Dedifferentiated amniotic fluid mesenchymal stem cell (primary cell): ENCODE data around the gene KLHL30.

Experiments used
- DNase-seq: peaks from one replicate; pipeline ENCODE4 v3.0.0-alpha.2; 2016; ENCODE audit errors: extremely low spot score

KLHL30 gene

DNA sequence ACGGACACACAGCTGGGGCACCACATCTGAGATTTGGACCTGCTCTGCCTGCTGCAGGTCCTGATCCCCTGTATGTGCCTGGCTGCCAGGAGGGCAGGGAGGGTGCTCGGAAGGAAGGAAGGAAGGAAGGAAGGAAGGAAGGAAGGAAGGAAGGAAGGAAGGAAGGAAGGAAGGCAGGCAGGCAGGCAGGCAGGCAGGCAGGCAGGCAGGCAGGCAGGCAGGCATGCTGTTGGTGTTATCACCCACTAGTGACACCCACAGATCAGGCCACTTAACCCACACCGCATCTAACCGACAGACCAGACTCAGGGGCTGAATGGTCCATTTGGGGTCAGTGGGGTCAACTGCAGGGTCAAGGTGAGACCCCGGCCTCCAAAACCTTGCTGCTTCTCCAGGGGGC, 5.8 kb downstream of the KLHL30 start:
- no peak for DNase-seq

DNA sequence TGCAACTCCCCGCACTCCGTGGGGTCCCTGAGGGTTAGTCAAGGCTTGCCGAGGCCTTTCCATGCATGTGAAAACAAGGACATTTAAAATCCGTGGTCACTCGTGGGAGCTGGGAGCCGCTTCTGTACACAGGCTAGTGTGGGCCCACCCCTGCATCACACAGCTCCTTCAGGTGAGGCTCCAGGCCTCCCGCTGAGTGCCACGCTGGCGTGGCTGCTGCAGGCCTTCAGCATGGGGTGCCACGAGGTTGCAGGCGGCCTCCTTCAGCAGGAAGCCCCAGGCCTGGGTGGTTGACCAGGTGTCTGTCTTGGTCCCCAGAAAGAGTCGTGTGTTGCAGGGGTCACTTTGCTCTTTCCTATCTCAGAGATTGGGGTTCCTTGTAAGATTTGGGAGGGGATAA, 6.6 kb downstream of the KLHL30 start:
- DNase-seq = no peak

GRCh38 chr2:238145851-238146250, 7.4 kb downstream of the KLHL30 start:
- DNase-seq = no peak

GRCh38 chr2:238146884-238147544, 8.5 kb downstream of the KLHL30 start:
- no peak for DNase-seq

GRCh38 chr2:238148981-238149380, 10.5 kb downstream of the KLHL30 start:
- no peak for DNase-seq

GRCh38 chr2:238149841-238150572, 11.5 kb downstream of the KLHL30 start:
- DNase-seq = no peak

DNA sequence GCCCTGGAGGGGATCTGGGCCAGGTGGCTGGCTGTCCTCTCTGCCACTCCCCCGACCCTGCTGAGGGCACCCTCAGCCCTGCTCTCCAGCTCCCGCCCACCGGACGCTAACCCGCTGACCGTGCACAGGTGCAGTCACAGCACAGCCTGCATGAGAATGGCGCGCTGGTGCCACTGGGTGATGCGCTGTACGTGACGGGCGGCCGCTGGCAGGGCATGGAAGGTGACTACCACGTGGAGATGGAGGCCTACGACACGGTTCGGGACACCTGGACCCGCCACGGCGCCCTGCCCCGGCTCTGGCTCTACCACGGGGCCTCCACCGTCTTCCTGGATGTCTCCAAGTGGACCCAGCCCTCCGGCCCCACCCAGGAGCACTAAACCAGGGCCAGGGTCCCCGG, 12.2 kb downstream of the KLHL30 start:
- no peak for DNase-seq

DNA sequence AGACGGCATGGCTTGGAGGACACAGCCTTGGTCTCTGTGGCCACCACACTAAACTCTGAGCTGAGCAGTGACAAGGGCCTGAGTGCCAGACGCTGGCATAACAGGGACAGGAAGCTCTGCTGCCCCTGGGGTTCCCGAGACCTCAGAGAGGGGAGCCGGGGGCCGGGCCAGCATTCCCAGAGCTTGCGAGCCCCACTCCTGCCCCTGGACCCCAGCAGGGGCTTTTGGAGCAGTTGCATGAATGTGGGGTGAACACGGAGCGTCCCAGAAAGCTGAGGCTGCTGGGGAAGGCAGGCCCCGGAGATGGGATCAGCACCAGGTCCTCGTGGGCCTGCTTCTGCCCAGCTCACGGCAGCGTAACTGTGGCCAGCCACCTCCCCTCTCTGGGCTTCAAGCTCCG, 12.7 kb downstream of the KLHL30 start:
- no peak for DNase-seq

GRCh38 chr2:238151628-238152235, 13.3 kb downstream of the KLHL30 start:
- DNase-seq = no peak

- no peak for DNase-seq
These were observed 14.6 kb downstream of the KLHL30 start for GRCh38 chr2:238152771-238153688.

DNA sequence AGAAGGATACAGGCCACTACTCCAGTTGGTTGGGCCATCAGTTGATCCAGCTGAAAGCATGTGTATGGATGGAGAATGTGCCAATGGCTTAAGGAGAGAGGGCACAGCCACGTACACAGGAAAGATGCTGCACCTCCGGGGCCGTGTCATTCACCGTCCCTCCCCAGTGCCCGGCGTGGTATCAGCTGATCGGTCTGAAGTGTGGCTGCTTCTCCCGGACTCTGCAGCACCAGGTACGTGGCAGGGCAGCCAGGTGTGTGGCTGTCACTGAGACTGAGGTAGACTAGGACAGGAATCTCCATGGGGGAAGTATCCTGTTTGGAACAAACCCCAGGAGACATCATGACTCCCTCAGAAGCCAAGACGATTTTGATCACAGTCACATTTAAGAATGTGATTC, 16.1 kb downstream of the KLHL30 start:
- DNase-seq = no peak

DNA sequence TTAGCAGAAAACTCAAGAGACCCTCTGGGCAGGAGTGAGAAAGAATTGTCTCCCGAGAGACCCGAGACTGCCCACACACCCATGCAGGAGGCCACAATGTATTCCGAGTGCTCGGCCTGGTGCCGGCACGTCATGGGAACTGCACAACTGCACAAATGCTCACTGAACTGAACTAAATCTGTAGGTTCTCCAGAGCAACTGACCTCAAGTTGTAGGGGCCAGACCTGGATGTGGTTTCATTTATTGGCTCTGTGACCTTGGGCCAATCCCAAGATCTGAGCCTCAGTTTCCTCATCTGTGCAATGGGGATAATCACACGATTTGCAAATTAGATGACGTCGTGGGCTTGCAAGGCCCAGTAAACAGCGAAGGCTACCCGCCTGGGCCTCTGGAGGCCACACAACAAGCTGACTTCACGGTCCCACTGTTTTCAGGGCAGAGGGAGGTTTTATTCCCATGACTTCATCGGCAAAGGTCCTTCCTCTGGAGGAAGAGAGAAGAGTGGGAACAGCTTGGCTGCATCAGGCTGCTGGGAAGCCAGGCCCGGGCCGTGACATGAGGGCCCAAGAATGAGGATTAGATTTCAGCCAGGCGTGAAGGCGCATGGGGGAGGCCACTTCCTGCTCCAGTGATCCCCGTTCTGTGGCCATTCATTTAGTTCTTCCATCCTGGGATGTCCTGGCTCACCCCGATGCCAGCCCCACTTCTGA, 16.7 kb downstream of the KLHL30 start:
- peak; percentile 84 for DNase-seq

- DNase-seq = no peak
These were observed 17.6 kb downstream of the KLHL30 start for GRCh38 chr2:238155761-238156694.

DNA sequence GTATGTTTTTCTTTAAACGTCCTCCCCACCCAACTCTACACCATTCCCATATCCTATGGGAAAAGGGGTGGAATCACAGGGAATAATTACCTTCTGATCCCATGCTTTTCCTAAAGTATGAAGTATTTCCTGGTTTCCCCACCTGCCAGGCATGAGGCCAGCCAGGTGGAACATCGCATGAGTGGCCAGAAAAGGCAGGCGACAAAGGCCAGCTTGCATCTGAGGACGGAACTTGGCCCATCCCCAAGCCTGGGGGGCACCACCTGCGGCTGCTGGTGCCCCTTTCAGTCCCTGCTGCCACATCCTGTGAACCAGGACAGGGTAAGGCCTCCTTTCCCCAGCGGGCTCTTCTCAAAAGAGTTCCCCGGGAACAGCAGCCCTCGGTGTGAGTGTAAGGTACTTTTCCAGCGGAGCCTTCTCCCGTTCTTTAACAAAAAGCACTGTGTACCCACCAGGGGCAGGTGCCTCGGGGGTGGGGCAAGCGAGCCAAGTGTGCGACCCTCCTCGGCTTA, 19.1 kb downstream of the KLHL30 start:
- no peak for DNase-seq

- no peak for DNase-seq
These were observed 19.6 kb downstream of the KLHL30 start for GRCh38 chr2:238158018-238158508.

DNA sequence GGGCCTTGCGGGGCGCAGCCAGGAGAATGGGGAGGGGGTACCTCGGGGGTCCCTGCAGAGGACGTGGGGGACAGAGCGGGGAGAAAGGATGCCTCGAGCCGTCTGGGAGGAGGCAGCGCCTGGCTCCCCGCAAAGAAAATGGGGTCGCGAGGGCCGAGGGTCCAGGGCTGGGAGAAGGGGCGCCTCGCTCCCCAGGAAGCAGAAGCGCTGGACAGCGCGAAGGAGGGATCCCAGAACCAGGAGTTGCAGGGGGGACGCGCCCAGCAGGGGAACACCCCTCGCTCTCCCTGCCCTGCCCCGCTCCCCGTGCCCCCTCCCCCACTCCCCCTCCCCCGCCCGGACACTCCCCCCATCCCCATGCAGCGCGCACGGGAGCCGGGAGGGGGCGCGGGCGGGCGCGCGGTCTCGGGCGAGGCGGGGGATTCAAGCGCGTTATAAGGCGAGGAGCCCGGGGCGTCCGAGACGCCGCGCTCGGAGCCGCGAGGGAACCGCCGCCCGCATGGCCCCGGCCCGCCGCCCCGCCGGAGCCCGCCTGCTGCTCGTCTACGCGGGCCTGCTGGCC, 20.1 kb downstream of the KLHL30 start, which contains the start of gene ERFE:
Gene ERFE, plus strand, starts transcription at position 462 of the 562 bp plus-strand sequence. Its CDS starts 38 bp downstream, at position 500.
- no peak for DNase-seq

GRCh38 chr2:238159071-238159539, 20.6 kb downstream of the KLHL30 start:
- DNase-seq = no peak

DNA sequence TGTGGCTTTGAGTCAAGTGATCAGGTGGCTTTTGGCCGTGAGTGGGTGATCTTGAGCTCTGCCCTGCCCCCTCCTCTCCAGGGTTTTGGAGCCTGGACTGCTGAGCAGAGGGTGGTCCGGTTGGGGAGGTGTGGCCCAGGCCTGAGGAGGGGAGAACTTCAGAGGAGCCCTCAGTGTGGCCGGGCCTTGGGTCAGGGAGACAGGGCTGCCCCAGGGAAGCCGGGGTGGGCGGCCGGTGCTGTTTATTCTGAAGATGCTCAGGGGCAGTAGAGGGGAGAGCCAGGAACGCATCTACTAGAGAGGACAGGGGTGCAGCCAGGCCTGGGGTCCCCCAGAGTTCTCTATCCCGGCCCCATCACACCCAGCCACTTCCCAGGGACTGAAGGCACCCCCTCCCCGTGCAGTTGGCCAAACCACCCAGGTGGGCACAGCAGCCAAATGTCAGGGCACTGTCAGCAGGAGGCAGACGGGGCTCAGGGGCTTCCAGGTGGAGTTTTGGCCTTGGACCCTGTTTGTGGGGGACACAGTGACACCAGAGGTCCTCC, 21.3 kb downstream of the KLHL30 start:
- no peak for DNase-seq
